ENCODE results near the gene SRC.

The SRC gene

GRCh38 chr20:37328149-37328945, 17.6 kb upstream of the SRC start:
- no peaks in the 10 kb centered on the region for H3K9me3 ChIP-seq (ENCODE audit: control insufficient read depth in 2 of 2, low read length in 2 of 2)
- H3K4me3 ChIP-seq (ENCODE audit: low read length in 2 of 2), result peak overlapping the region in 1 of 2 donors; percentile 8
- peak overlapping the region in 1 of 2 donors; percentile 50 for H3K9ac ChIP-seq (ENCODE audit: low read length in 2 of 2)
- no peaks in the 10 kb centered on the region for H3K27me3 ChIP-seq (ENCODE audit: control insufficient read depth in 1 of 2, insufficient read depth in 2 of 2, low read length in 2 of 2)
- no peaks in the 10 kb centered on the region for H3K36me3 ChIP-seq (ENCODE audit: control insufficient read depth in 2 of 2, insufficient read depth in 2 of 2, low read length in 2 of 2)
- H3K27ac ChIP-seq (ENCODE audit: low read length), result peak overlapping the region; percentile 70
- peaks cover 33% of the 10 kb centered on the region for H3K4me1 ChIP-seq (ENCODE audit: control insufficient read depth, insufficient read depth, low read length)

- H3K4me1 ChIP-seq (ENCODE audit: control insufficient read depth, insufficient read depth, low read length), result peaks cover 33% of the 10 kb centered on the region
- no peak overlapping the region for H3K9ac ChIP-seq (ENCODE audit: low read length in 2 of 2)
- H3K36me3 ChIP-seq (ENCODE audit: control insufficient read depth in 2 of 2, insufficient read depth in 2 of 2, low read length in 2 of 2), result no peaks in the 10 kb centered on the region
- H3K4me3 ChIP-seq (ENCODE audit: low read length in 2 of 2), result no peak overlapping the region
- no peak overlapping the region for H3K27ac ChIP-seq (ENCODE audit: low read length)
- H3K27me3 ChIP-seq (ENCODE audit: control insufficient read depth in 1 of 2, insufficient read depth in 2 of 2, low read length in 2 of 2), result no peaks in the 10 kb centered on the region
- no peaks in the 10 kb centered on the region for H3K9me3 ChIP-seq (ENCODE audit: control insufficient read depth in 2 of 2, low read length in 2 of 2)
Observed at GRCh38 chr20:37329481-37330165, 16.3 kb upstream of the SRC start.

- H3K9me3 ChIP-seq (ENCODE audit: control insufficient read depth in 2 of 2, low read length in 2 of 2), result no peaks in the 10 kb centered on the region
Observed at GRCh38 chr20:37330316-37330715, 15.6 kb upstream of the SRC start.

GRCh38 chr20:37331060-37331857, 14.7 kb upstream of the SRC start:
- H3K4me1 ChIP-seq (ENCODE audit: control insufficient read depth, insufficient read depth, low read length), result peaks cover 36% of the 10 kb centered on the region
- no peaks in the 10 kb centered on the region for H3K27me3 ChIP-seq (ENCODE audit: control insufficient read depth in 1 of 2, insufficient read depth in 2 of 2, low read length in 2 of 2)
- H3K4me3 ChIP-seq (ENCODE audit: low read length in 2 of 2), result no peak overlapping the region
- peak overlapping the region; percentile 53 for H3K27ac ChIP-seq (ENCODE audit: low read length)
- peak overlapping the region in 1 of 2 donors; percentile 13 for H3K9ac ChIP-seq (ENCODE audit: low read length in 2 of 2)
- no peaks in the 10 kb centered on the region for H3K36me3 ChIP-seq (ENCODE audit: control insufficient read depth in 2 of 2, insufficient read depth in 2 of 2, low read length in 2 of 2)
- no peaks in the 10 kb centered on the region for H3K9me3 ChIP-seq (ENCODE audit: control insufficient read depth in 2 of 2, low read length in 2 of 2)

More at GRCh38 chr20:37330316-37330715, 15.6 kb upstream of the SRC start:
- H3K9ac ChIP-seq (ENCODE audit: low read length in 2 of 2), result no peak overlapping the region
- H3K4me3 ChIP-seq (ENCODE audit: low read length in 2 of 2), result no peak overlapping the region
- no peaks in the 10 kb centered on the region for H3K27me3 ChIP-seq (ENCODE audit: control insufficient read depth in 1 of 2, insufficient read depth in 2 of 2, low read length in 2 of 2)
- peaks cover 33% of the 10 kb centered on the region for H3K4me1 ChIP-seq (ENCODE audit: control insufficient read depth, insufficient read depth, low read length)
- H3K36me3 ChIP-seq (ENCODE audit: control insufficient read depth in 2 of 2, insufficient read depth in 2 of 2, low read length in 2 of 2), result no peaks in the 10 kb centered on the region
- H3K27ac ChIP-seq (ENCODE audit: low read length), result no peak overlapping the region

GRCh38 chr20:37333130-37333847, 12.7 kb upstream of the SRC start:
- Histone ChIP-seq H3K27me3 (ENCODE audit: control insufficient read depth in 1 of 2, insufficient read depth in 2 of 2, low read length in 2 of 2) (no peaks in the 10 kb centered on the region), H3K4me1 (ENCODE audit: control insufficient read depth, insufficient read depth, low read length) (peaks cover 24% of the 10 kb centered on the region), H3K4me3 (ENCODE audit: low read length in 2 of 2) (no peak overlapping the region), H3K9me3 (ENCODE audit: control insufficient read depth in 2 of 2, low read length in 2 of 2) (no peaks in the 10 kb centered on the region), H3K9ac (ENCODE audit: low read length in 2 of 2) (no peak overlapping the region), H3K36me3 (ENCODE audit: control insufficient read depth in 2 of 2, insufficient read depth in 2 of 2, low read length in 2 of 2) (no peaks in the 10 kb centered on the region), H3K27ac (ENCODE audit: low read length) (no peak overlapping the region)

- no peak overlapping the region for H3K27ac ChIP-seq (ENCODE audit: low read length)
- peaks cover 20% of the 10 kb centered on the region for H3K4me1 ChIP-seq (ENCODE audit: control insufficient read depth, insufficient read depth, low read length)
- no peaks in the 10 kb centered on the region for H3K9me3 ChIP-seq (ENCODE audit: control insufficient read depth in 2 of 2, low read length in 2 of 2)
- no peaks in the 10 kb centered on the region for H3K36me3 ChIP-seq (ENCODE audit: control insufficient read depth in 2 of 2, insufficient read depth in 2 of 2, low read length in 2 of 2)
- no peaks in the 10 kb centered on the region for H3K27me3 ChIP-seq (ENCODE audit: control insufficient read depth in 1 of 2, insufficient read depth in 2 of 2, low read length in 2 of 2)
- H3K9ac ChIP-seq (ENCODE audit: low read length in 2 of 2), result no peak overlapping the region
- no peak overlapping the region for H3K4me3 ChIP-seq (ENCODE audit: low read length in 2 of 2)
Observed at GRCh38 chr20:37333848-37334318, 12.1 kb upstream of the SRC start.

- Histone ChIP-seq H3K9ac (ENCODE audit: low read length in 2 of 2) (no peak overlapping the region), H3K27me3 (ENCODE audit: control insufficient read depth in 1 of 2, insufficient read depth in 2 of 2, low read length in 2 of 2) (no peaks in the 10 kb centered on the region), H3K27ac (ENCODE audit: low read length) (no peak overlapping the region), H3K9me3 (ENCODE audit: control insufficient read depth in 2 of 2, low read length in 2 of 2) (no peaks in the 10 kb centered on the region), H3K4me3 (ENCODE audit: low read length in 2 of 2) (no peak overlapping the region), H3K36me3 (ENCODE audit: control insufficient read depth in 2 of 2, insufficient read depth in 2 of 2, low read length in 2 of 2) (no peaks in the 10 kb centered on the region), H3K4me1 (ENCODE audit: control insufficient read depth, insufficient read depth, low read length) (peaks cover 20% of the 10 kb centered on the region)
Observed at GRCh38 chr20:37334450-37334849, 11.5 kb upstream of the SRC start.

GRCh38 chr20:37335642-37336368, 10.1 kb upstream of the SRC start:
- H3K4me1 ChIP-seq (ENCODE audit: control insufficient read depth, insufficient read depth, low read length), result peaks cover 20% of the 10 kb centered on the region
- no peaks in the 10 kb centered on the region for H3K36me3 ChIP-seq (ENCODE audit: control insufficient read depth in 2 of 2, insufficient read depth in 2 of 2, low read length in 2 of 2)
- no peaks in the 10 kb centered on the region for H3K27me3 ChIP-seq (ENCODE audit: control insufficient read depth in 1 of 2, insufficient read depth in 2 of 2, low read length in 2 of 2)
- no peak overlapping the region for H3K27ac ChIP-seq (ENCODE audit: low read length)
- H3K9me3 ChIP-seq (ENCODE audit: control insufficient read depth in 2 of 2, low read length in 2 of 2), result no peaks in the 10 kb centered on the region
- H3K9ac ChIP-seq (ENCODE audit: low read length in 2 of 2), result no peak overlapping the region
- no peak overlapping the region for H3K4me3 ChIP-seq (ENCODE audit: low read length in 2 of 2)

GRCh38 chr20:37336369-37337207, 9.4 kb upstream of the SRC start:
- H3K4me3 ChIP-seq (ENCODE audit: low read length in 2 of 2), result peak overlapping the region in 1 of 2 donors; percentile 22
- H3K36me3 ChIP-seq (ENCODE audit: control insufficient read depth in 2 of 2, insufficient read depth in 2 of 2, low read length in 2 of 2), result no peaks in the 10 kb centered on the region
- peaks cover 15% of the 10 kb centered on the region for H3K4me1 ChIP-seq (ENCODE audit: control insufficient read depth, insufficient read depth, low read length)
- H3K27ac ChIP-seq (ENCODE audit: low read length), result no peak overlapping the region
- H3K9ac ChIP-seq (ENCODE audit: low read length in 2 of 2), result no peak overlapping the region
- no peaks in the 10 kb centered on the region for H3K27me3 ChIP-seq (ENCODE audit: control insufficient read depth in 1 of 2, insufficient read depth in 2 of 2, low read length in 2 of 2)
- H3K9me3 ChIP-seq (ENCODE audit: control insufficient read depth in 2 of 2, low read length in 2 of 2), result no peaks in the 10 kb centered on the region
